ENCODE results near the gene CLHC1.

CLHC1 gene

DNA sequence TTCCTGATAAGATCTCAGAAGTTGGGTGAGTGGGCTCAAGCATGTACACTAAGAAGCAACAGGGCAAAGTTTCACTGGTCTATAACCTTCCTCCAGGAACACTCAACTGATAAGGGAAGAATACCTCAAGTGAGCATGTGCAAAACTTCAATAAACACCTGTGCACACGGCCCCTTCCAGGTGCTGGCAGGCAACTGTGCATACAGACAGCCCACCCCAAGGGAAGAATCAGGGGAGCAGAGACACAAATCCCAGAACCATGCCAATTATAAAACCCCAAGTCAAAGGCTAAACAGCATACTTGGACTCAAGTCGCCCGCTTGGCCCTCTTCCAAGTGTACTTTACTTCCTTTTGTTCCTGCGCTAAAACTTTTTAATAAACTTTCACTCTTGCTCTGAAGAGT, 96.0 kb downstream of the CLHC1 start:
- Histone ChIP-seq H3K9ac (ENCODE audit: low read length) (no peak overlapping the region), H3K4me3 (ENCODE audit: low read depth, low read length, poor library complexity, severe bottlenecking) (no peak overlapping the region), H3K9me3 (ENCODE audit: low read length) (no peaks in the 10 kb centered on the region), H3K36me3 (ENCODE audit: insufficient read depth, low read length) (no peaks in the 10 kb centered on the region), H3F3A (ENCODE audit: insufficient read depth, low read length) (no peaks in the 10 kb centered on the region), H3K27ac (ENCODE audit: low read depth, low read length, poor library complexity, severe bottlenecking) (no peak overlapping the region), H3K4me2 (ENCODE audit: low read length) (no peak overlapping the region), H3K9me2 (ENCODE audit: low read depth, low read length) (no peaks in the 10 kb centered on the region), H2AFZ (ENCODE audit: low read length) (no peak overlapping the region), H3K27me3 (ENCODE audit: insufficient read depth, low read length) (no peaks in the 10 kb centered on the region), H4K20me1 (ENCODE audit: insufficient read depth, low read length) (no peaks in the 10 kb centered on the region), H3K4me1 (ENCODE audit: insufficient read depth, low read length, severe bottlenecking) (peaks cover 22% of the 10 kb centered on the region), H3K79me2 (ENCODE audit: insufficient read depth, low read length) (no peaks in the 10 kb centered on the region)
- TF ChIP-seq, protein P1, sequence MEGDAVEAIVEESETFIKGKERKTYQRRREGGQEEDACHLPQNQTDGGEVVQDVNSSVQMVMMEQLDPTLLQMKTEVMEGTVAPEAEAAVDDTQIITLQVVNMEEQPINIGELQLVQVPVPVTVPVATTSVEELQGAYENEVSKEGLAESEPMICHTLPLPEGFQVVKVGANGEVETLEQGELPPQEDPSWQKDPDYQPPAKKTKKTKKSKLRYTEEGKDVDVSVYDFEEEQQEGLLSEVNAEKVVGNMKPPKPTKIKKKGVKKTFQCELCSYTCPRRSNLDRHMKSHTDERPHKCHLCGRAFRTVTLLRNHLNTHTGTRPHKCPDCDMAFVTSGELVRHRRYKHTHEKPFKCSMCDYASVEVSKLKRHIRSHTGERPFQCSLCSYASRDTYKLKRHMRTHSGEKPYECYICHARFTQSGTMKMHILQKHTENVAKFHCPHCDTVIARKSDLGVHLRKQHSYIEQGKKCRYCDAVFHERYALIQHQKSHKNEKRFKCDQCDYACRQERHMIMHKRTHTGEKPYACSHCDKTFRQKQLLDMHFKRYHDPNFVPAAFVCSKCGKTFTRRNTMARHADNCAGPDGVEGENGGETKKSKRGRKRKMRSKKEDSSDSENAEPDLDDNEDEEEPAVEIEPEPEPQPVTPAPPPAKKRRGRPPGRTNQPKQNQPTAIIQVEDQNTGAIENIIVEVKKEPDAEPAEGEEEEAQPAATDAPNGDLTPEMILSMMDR (IDR thresholded peaks at IDR 0.05; ENCODE audit: low read length), result no peak
- TF ChIP-seq EZH2 (IDR thresholded peaks at IDR 0.05; ENCODE audit: borderline replicate concordance, low read length), result no peak

DNA sequence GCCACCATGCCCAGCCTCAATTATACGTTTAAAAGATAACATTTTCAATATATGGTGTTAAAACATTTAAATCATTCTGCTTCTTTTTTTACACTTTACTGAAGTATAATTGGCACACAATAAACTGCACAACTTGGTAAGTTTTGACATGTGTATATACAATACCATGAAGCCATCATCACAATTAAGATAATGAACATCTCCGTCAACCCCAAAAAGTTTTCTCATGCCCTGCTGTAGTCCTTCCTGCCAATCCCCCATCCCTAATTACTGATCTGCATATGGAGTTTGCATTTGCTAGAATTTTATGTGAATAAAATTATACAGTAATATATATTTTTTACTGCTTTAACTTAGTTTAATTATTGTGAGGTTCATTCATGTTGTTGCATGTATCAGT, 96.6 kb downstream of the CLHC1 start:
- Histone ChIP-seq H3K27me3 (ENCODE audit: insufficient read depth, low read length) (no peaks in the 10 kb centered on the region), H3K4me2 (ENCODE audit: low read length) (no peak overlapping the region), H4K20me1 (ENCODE audit: insufficient read depth, low read length) (no peaks in the 10 kb centered on the region), H3K9ac (ENCODE audit: low read length) (no peak overlapping the region), H3K9me2 (ENCODE audit: low read depth, low read length) (no peaks in the 10 kb centered on the region), H3K4me1 (ENCODE audit: insufficient read depth, low read length, severe bottlenecking) (peaks cover 17% of the 10 kb centered on the region), H2AFZ (ENCODE audit: low read length) (no peak overlapping the region), H3F3A (ENCODE audit: insufficient read depth, low read length) (no peaks in the 10 kb centered on the region), H3K79me2 (ENCODE audit: insufficient read depth, low read length) (no peaks in the 10 kb centered on the region), H3K36me3 (ENCODE audit: insufficient read depth, low read length) (no peaks in the 10 kb centered on the region), H3K9me3 (ENCODE audit: low read length) (no peaks in the 10 kb centered on the region), H3K4me3 (ENCODE audit: low read depth, low read length, poor library complexity, severe bottlenecking) (no peak overlapping the region), H3K27ac (ENCODE audit: low read depth, low read length, poor library complexity, severe bottlenecking) (no peak overlapping the region)
- TF ChIP-seq EZH2 (IDR thresholded peaks at IDR 0.05; ENCODE audit: borderline replicate concordance, low read length), result no peak
- TF ChIP-seq, protein P1 (IDR thresholded peaks at IDR 0.05; ENCODE audit: low read length), result no peak

DNA sequence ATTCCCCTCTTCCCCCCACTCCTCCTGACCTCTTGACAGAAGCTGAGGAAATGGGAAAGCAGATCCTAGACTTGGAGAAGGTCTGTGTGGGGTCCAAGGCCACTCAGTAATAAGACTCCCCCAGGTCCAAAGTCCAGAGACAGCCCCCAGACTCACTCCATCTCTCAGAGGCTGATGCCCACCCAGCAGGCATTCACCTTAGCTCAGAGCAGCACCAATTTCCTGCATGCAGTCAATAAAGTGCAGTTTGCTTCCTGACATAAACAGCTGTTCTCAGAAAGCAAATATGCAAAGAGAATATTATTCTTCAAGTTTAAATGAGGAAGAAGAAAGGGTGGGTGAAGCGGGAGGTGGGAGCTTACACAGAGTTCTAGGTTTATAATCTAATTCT, 97.8 kb downstream of the CLHC1 start:
- Histone ChIP-seq H3K27ac (ENCODE audit: low read depth, low read length, poor library complexity, severe bottlenecking) (no peak overlapping the region), H3K9me2 (ENCODE audit: low read depth, low read length) (no peaks in the 10 kb centered on the region), H2AFZ (ENCODE audit: low read length) (no peak overlapping the region), H3K27me3 (ENCODE audit: insufficient read depth, low read length) (no peaks in the 10 kb centered on the region), H3K4me3 (ENCODE audit: low read depth, low read length, poor library complexity, severe bottlenecking) (no peak overlapping the region), H3K9ac (ENCODE audit: low read length) (no peak overlapping the region), H4K20me1 (ENCODE audit: insufficient read depth, low read length) (no peaks in the 10 kb centered on the region), H3K9me3 (ENCODE audit: low read length) (no peaks in the 10 kb centered on the region), H3K79me2 (ENCODE audit: insufficient read depth, low read length) (no peaks in the 10 kb centered on the region), H3K4me1 (ENCODE audit: insufficient read depth, low read length, severe bottlenecking) (peaks cover 15% of the 10 kb centered on the region), H3K36me3 (ENCODE audit: insufficient read depth, low read length) (no peaks in the 10 kb centered on the region), H3F3A (ENCODE audit: insufficient read depth, low read length) (no peaks in the 10 kb centered on the region), H3K4me2 (ENCODE audit: low read length) (peak overlapping the region; percentile 46)
- TF ChIP-seq EZH2 (IDR thresholded peaks at IDR 0.05; ENCODE audit: borderline replicate concordance, low read length), result no peak
- TF ChIP-seq, protein P1 (IDR thresholded peaks at IDR 0.05; ENCODE audit: low read length), result no peak

All from OCI-LY1 (cell line).